Retinal pigment epithelial cell (primary cell): ENCODE measurements around the gene RORB.

Experiments used
- DNase-seq: peaks from one replicate; pipeline ENCODE4 v3.0.0-alpha.2; 2010; ENCODE audit warnings: low read depth
- H3K4me3 ChIP-seq: 2 replicates; pipeline ENCODE4 v1.5.1; 2011; ENCODE audit warnings: mild to moderate bottlenecking, low read length, control low read depth, moderate library complexity
- CTCF ChIP-seq: conservative IDR thresholded peaks from 2 replicates; pipeline ENCODE4 v1.5.1; 2011; ENCODE audit warnings: low read depth, low read length, control low read depth, inconsistent platforms

RORB gene

GRCh38 chr9:74576176-74576575, 79.0 kb downstream of the RORB start:
- no peak for TF ChIP-seq CTCF
- no peak for DNase-seq
- no peak overlapping the region for H3K4me3 ChIP-seq

- peak; percentile 55 for TF ChIP-seq CTCF
- no peak for DNase-seq
Measured at GRCh38 chr9:74577956-74578355, 80.8 kb downstream of the RORB start.

GRCh38 chr9:74589576-74589975, 92.4 kb downstream of the RORB start:
- no peak for DNase-seq
- no peak overlapping the region for H3K4me3 ChIP-seq
- no peak for TF ChIP-seq CTCF

More at GRCh38 chr9:74577956-74578355, 80.8 kb downstream of the RORB start:
- no peak overlapping the region for H3K4me3 ChIP-seq

GRCh38 chr9:74595286-74595685, 98.2 kb downstream of the RORB start:
- TF ChIP-seq CTCF, result no peak
- no peak for DNase-seq
- no peak overlapping the region for H3K4me3 ChIP-seq

- no peak overlapping the region for H3K4me3 ChIP-seq
- no peak for DNase-seq
- TF ChIP-seq CTCF, result no peak
Measured at GRCh38 chr9:74598874-74599273, 101.7 kb downstream of the RORB start.

GRCh38 chr9:74609671-74610405, 112.7 kb downstream of the RORB start:
- TF ChIP-seq CTCF, result no peak
- no peak overlapping the region for H3K4me3 ChIP-seq
- no peak for DNase-seq

GRCh38 chr9:74610523-74611061, 113.5 kb downstream of the RORB start:
- TF ChIP-seq CTCF, result no peak
- no peak overlapping the region for H3K4me3 ChIP-seq
- DNase-seq, result no peak
